GM23338 (cell line): Measurements from ENCODE around the gene GPR176. TPM values are rescaled to one million over a fixed set of nuclear protein-coding genes. Genes with fewer than 3 reads are reported as not detected.

Experiments used
- CTCF ChIP-seq, 2 experiments: fragments of 200-600 bp in 1 of 2; sonication (generic) in 1 of 2; conservative IDR thresholded peaks; 2 replicates each; pipeline versions ENCODE4 v1.5.1 to v1.6.1; 2016 to 2017; ENCODE audit warnings: antibody characterized with exemption in 2 of 2, low read depth in 2 of 2, mild to moderate bottlenecking in 2 of 2, moderate library complexity in 1 of 2
- JUNB ChIP-seq: IDR thresholded peaks from one replicate; pipeline ENCODE4 v1.6.1; 2016; ENCODE audit warnings: antibody characterized with exemption; ENCODE audit not compliant: unreplicated experiment
- REST ChIP-seq: IDR thresholded peaks from one replicate; pipeline ENCODE4 v1.6.1; 2018; ENCODE audit warnings: antibody characterized with exemption; ENCODE audit not compliant: unreplicated experiment
- ZNF462 ChIP-seq: fragments of 250-450 bp; sonication (Bioruptor Pico); IDR thresholded peaks from 2 replicates; pipeline ENCODE4 v1.5.0; 2020; ENCODE audit warnings: mild to moderate bottlenecking, moderate library complexity
- polyA plus RNA-seq: library from polyadenylated mRNA; unstranded; fragments of >200 nt; fragmentation: Nextera tagmentation; extraction: Ambion mirVana; gene quantifications from 2 replicates; pipeline ENCODE4 v1.2.1, GENCODE V29; 2016
- total RNA-seq: library from RNA; depleted of rRNA; stranded (reverse); fragments of >200 nt; shearing (Covaris generic); gene quantifications from 2 replicates; pipeline ENCODE4 v1.2.3, GENCODE V29; 2014

The GPR176 gene
- total and polyA plus RNA-seq, 2 experiments from 2014 or later: 60.0 to 248 TPM

GRCh38 chr15:39937696-39938095, 17.6 kb upstream of the GPR176 start (continued):
- no peak for TF ChIP-seq ZNF462
- no peak for TF ChIP-seq CTCF (conservative IDR thresholded peaks at IDR 0.05; ENCODE audit: low read depth in 2 of 2)
- no peak for TF ChIP-seq REST
- no peak for TF ChIP-seq JUNB
